ENCODE results near the gene RAET1E. TPM values are rescaled to one million over a fixed set of nuclear protein-coding genes. Genes with fewer than 3 reads are reported as not detected.
"Not testable (repeated sequence)": the region's sequence is repeated elsewhere in the genome, so short reads cannot be mapped to it uniquely, and the experiment has no call there.

RAET1E gene
- total RNA-seq, 1 experiment from 2014 or later = not detected

GRCh38 chr6:149938571-149939355 is 40.9 kb upstream of the RAET1E start:
- DNase-seq = no peak
- peak overlapping the region; percentile 56 for H3K27ac Mint-ChIP-seq (ENCODE audit: unreplicated experiment)
- intact Hi-C loops (cut with micrococcal nuclease; ENCODE audit: unreplicated experiment) = loop anchor here (10.0 kb wide), 1 partner anchor 456 kb away; no protein-coding TSS in a partner anchor
- H3K4me1 Mint-ChIP-seq (ENCODE audit: low read depth, unreplicated experiment) = peaks cover 10% of the 10 kb centered on the region
- H3K27me3 Mint-ChIP-seq (ENCODE audit: unreplicated experiment) = peaks cover 66% of the 10 kb centered on the region
- peak overlapping the region; percentile 66 for H3K4me3 Mint-ChIP-seq (ENCODE audit: low read depth, unreplicated experiment)
- TF ChIP-seq CTCF (IDR thresholded peaks at IDR 0.05; ENCODE audit: unreplicated experiment) = no peak
- BruUV-seq (replicated peaks) = no TSS peak
- CTCF ChIA-PET = no interaction called here
- H3K36me3 Mint-ChIP-seq (ENCODE audit: insufficient read depth, unreplicated experiment) = peaks cover 35% of the 10 kb centered on the region
- no peaks in the 10 kb centered on the region for H3K9me3 Mint-ChIP-seq (ENCODE audit: low read depth, unreplicated experiment)

- Mint-ChIP-seq H3K36me3 (ENCODE audit: insufficient read depth, unreplicated experiment) (peaks cover 35% of the 10 kb centered on the region), H3K4me3 (ENCODE audit: low read depth, unreplicated experiment) (peak overlapping the region; percentile 66), H3K27me3 (ENCODE audit: unreplicated experiment) (peaks cover 73% of the 10 kb centered on the region)
- H3K27ac Mint-ChIP-seq (ENCODE audit: unreplicated experiment); CTCF ChIA-PET; H3K9me3 Mint-ChIP-seq (ENCODE audit: low read depth, unreplicated experiment); DNase-seq; H3K4me1 Mint-ChIP-seq (ENCODE audit: low read depth, unreplicated experiment); BruUV-seq (replicated peaks): not testable (repeated sequence)
- intact Hi-C loops (cut with micrococcal nuclease; ENCODE audit: unreplicated experiment) = loop anchor here (10.0 kb wide), 1 partner anchor 457 kb away; no protein-coding TSS in a partner anchor
Measured at GRCh38 chr6:149938013-149938570, 40.2 kb upstream of the RAET1E start.

GRCh38 chr6:149936743-149937142 is 38.8 kb upstream of the RAET1E start:
- no peaks in the 10 kb centered on the region for H3K9me3 Mint-ChIP-seq (ENCODE audit: low read depth, unreplicated experiment)
- DNase-seq = no peak
- intact Hi-C loops (cut with micrococcal nuclease; ENCODE audit: unreplicated experiment) = loop anchor here (10.0 kb wide), 1 partner anchor 458 kb away; no protein-coding TSS in a partner anchor
- H3K4me3 Mint-ChIP-seq (ENCODE audit: low read depth, unreplicated experiment) = no peak overlapping the region
- H3K27me3 Mint-ChIP-seq (ENCODE audit: unreplicated experiment) = peaks cover 86% of the 10 kb centered on the region
- no peak for TF ChIP-seq CTCF (IDR thresholded peaks at IDR 0.05; ENCODE audit: unreplicated experiment)
- CTCF ChIA-PET = no interaction called here
- peaks cover 24% of the 10 kb centered on the region for H3K36me3 Mint-ChIP-seq (ENCODE audit: insufficient read depth, unreplicated experiment)
- peaks cover 10% of the 10 kb centered on the region for H3K4me1 Mint-ChIP-seq (ENCODE audit: low read depth, unreplicated experiment)
- H3K27ac Mint-ChIP-seq (ENCODE audit: unreplicated experiment) = no peak overlapping the region
- no TSS peak for BruUV-seq (replicated peaks)

- peaks cover 10% of the 10 kb centered on the region for H3K4me1 Mint-ChIP-seq (ENCODE audit: low read depth, unreplicated experiment)
- BruUV-seq (replicated peaks) = no TSS peak
- intact Hi-C loops (cut with micrococcal nuclease; ENCODE audit: unreplicated experiment) = loop anchor here (2.0 to 10.0 kb wide), 2 partner anchors 81 to 459 kb away; no protein-coding TSS in a partner anchor
- DNase-seq = no peak
- peaks cover 95% of the 10 kb centered on the region for H3K27me3 Mint-ChIP-seq (ENCODE audit: unreplicated experiment)
- H3K36me3 Mint-ChIP-seq (ENCODE audit: insufficient read depth, unreplicated experiment) = peaks cover 21% of the 10 kb centered on the region
- no peak overlapping the region for H3K4me3 Mint-ChIP-seq (ENCODE audit: low read depth, unreplicated experiment)
- H3K27ac Mint-ChIP-seq (ENCODE audit: unreplicated experiment) = no peak overlapping the region
- CTCF ChIA-PET = no interaction called here
- no peaks in the 10 kb centered on the region for H3K9me3 Mint-ChIP-seq (ENCODE audit: low read depth, unreplicated experiment)
- TF ChIP-seq CTCF (IDR thresholded peaks at IDR 0.05; ENCODE audit: unreplicated experiment) = no peak
Measured at GRCh38 chr6:149935668-149936067, 37.8 kb upstream of the RAET1E start.

All from Calu3 (cell line).